K562 (cell line): ENCODE results near the gene RNF167.

Experiments used
- CBX8 ChIP-seq: fragments of 200-600 bp; sonication (generic); IDR thresholded peaks from 2 replicates; pipeline ENCODE4 v1.6.1; 2012; ENCODE audit warnings: borderline replicate concordance, mixed run types, low read depth, mild to moderate bottlenecking, moderate library complexity, mixed read lengths, low read length, control low read depth, inconsistent platforms; ENCODE audit not compliant: poor library complexity, severe bottlenecking; ENCODE audit errors: extremely low read depth
- HMG20A ChIP-seq: fragments of 450-650 bp; formaldehyde crosslinking; conservative IDR thresholded peaks from 2 replicates; pipeline ENCODE4 v1.4.0; 2020; ENCODE audit warnings: mild to moderate bottlenecking, mixed read lengths
- HMGXB4 ChIP-seq: sonication (generic); formaldehyde crosslinking; IDR thresholded peaks from 2 replicates; pipeline ENCODE4 v1.8.1; 2023; ENCODE audit warnings: mild to moderate bottlenecking, missing genetic modification reagents
- SMARCB1 ChIP-seq: IDR thresholded peaks from 2 replicates; pipeline ENCODE4 v1.6.1; 2011; ENCODE audit warnings: improper control_type of control experiment, low read depth; ENCODE audit not compliant: insufficient read length
- ZNF217 ChIP-seq: sonication (generic); formaldehyde crosslinking; IDR thresholded peaks from 2 replicates; pipeline ENCODE4 v1.8.0; 2022; ENCODE audit warnings: mild to moderate bottlenecking, missing genetic modification reagents
- ZNF444 ChIP-seq: fragments of 250-450 bp; sonication (Bioruptor Pico); IDR thresholded peaks from 2 replicates; pipeline ENCODE4 v1.4.0; 2020; ENCODE audit warnings: mild to moderate bottlenecking, moderate library complexity
- TF ChIP-seq, protein P1 (sequence below): fragments of 450-650 bp; formaldehyde crosslinking; conservative IDR thresholded peaks from 2 replicates; pipeline ENCODE4 v1.4.0; 2022; ENCODE audit warnings: mild to moderate bottlenecking, missing genetic modification characterization
- TF ChIP-seq, protein P2 (sequence below): conservative IDR thresholded peaks from 2 replicates; pipeline ENCODE4 v1.6.1; 2011; ENCODE audit warnings: low read depth, mild to moderate bottlenecking, low read length; ENCODE audit not compliant: control insufficient read depth
- TF ChIP-seq, protein P3 (sequence below), 3 experiments: fragments of 200-800 bp in 1 of 3; fragments of 250-450 bp in 1 of 3; fragments of 450-650 bp in 1 of 3; sonication (Bioruptor Pico) in 1 of 3; sonication (Bioruptor generic) in 1 of 3; formaldehyde crosslinking in 1 of 3; IDR thresholded peaks; 2 replicates each; pipeline versions ENCODE4 v1.6.1 to v1.8.0; 2016 to 2022; ENCODE audit warnings: mild to moderate bottlenecking in 2 of 3, missing genetic modification characterization in 2 of 3, missing compliant biosample characterization in 1 of 3, moderate library complexity in 1 of 3

DNA sequence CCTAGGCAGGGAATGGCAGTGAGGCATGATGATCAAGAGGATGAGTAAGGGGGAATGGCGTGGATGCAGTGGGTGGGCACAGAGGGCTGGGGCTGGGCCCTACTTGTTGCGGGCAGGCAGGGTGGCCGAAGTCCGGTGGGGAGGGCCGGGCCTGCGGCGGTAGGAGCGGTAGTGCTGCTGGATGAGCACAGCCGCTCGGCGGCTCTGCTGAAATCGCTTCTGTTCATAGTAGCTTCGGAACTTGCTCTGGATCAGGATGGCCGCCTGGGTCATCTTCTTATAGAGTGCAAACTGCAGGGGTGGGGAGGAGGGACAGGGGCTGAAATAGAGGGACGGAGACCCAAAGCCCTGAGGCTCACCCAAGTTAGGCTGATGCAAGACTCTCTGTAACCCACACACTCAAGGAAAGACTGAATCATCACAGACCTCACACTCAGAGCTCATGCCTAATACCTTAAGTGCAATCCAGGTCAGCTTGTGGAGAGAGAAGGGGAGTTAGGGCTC is 29.0 kb downstream of the RNF167 start:
- TF ChIP-seq HMG20A: no peak
- TF ChIP-seq, protein P1, sequence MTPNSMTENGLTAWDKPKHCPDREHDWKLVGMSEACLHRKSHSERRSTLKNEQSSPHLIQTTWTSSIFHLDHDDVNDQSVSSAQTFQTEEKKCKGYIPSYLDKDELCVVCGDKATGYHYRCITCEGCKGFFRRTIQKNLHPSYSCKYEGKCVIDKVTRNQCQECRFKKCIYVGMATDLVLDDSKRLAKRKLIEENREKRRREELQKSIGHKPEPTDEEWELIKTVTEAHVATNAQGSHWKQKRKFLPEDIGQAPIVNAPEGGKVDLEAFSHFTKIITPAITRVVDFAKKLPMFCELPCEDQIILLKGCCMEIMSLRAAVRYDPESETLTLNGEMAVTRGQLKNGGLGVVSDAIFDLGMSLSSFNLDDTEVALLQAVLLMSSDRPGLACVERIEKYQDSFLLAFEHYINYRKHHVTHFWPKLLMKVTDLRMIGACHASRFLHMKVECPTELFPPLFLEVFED (CRISPR knock-in tag): no peak
- no peak for TF ChIP-seq ZNF217 (CRISPR knock-in tag)
- TF ChIP-seq, protein P2, sequence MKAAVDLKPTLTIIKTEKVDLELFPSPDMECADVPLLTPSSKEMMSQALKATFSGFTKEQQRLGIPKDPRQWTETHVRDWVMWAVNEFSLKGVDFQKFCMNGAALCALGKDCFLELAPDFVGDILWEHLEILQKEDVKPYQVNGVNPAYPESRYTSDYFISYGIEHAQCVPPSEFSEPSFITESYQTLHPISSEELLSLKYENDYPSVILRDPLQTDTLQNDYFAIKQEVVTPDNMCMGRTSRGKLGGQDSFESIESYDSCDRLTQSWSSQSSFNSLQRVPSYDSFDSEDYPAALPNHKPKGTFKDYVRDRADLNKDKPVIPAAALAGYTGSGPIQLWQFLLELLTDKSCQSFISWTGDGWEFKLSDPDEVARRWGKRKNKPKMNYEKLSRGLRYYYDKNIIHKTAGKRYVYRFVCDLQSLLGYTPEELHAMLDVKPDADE: no peak
- TF ChIP-seq ZNF444 (CRISPR knock-in tag): no peak
- TF ChIP-seq, protein P3, sequence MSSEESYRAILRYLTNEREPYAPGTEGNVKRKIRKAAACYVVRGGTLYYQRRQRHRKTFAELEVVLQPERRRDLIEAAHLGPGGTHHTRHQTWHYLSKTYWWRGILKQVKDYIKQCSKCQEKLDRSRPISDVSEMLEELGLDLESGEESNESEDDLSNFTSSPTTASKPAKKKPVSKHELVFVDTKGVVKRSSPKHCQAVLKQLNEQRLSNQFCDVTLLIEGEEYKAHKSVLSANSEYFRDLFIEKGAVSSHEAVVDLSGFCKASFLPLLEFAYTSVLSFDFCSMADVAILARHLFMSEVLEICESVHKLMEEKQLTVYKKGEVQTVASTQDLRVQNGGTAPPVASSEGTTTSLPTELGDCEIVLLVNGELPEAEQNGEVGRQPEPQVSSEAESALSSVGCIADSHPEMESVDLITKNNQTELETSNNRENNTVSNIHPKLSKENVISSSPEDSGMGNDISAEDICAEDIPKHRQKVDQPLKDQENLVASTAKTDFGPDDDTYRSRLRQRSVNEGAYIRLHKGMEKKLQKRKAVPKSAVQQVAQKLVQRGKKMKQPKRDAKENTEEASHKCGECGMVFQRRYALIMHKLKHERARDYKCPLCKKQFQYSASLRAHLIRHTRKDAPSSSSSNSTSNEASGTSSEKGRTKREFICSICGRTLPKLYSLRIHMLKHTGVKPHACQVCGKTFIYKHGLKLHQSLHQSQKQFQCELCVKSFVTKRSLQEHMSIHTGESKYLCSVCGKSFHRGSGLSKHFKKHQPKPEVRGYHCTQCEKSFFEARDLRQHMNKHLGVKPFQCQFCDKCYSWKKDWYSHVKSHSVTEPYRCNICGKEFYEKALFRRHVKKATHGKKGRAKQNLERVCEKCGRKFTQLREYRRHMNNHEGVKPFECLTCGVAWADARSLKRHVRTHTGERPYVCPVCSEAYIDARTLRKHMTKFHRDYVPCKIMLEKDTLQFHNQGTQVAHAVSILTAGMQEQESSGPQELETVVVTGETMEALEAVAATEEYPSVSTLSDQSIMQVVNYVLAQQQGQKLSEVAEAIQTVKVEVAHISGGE (CRISPR knock-in tag; IDR thresholded peaks at IDR 0.05): no peak
- no peak for TF ChIP-seq CBX8
- no peak for TF ChIP-seq SMARCB1
- no peak for TF ChIP-seq HMGXB4 (CRISPR knock-in tag)
